ENCODE results near the gene ATXN2.

Gene ATXN2

DNA sequence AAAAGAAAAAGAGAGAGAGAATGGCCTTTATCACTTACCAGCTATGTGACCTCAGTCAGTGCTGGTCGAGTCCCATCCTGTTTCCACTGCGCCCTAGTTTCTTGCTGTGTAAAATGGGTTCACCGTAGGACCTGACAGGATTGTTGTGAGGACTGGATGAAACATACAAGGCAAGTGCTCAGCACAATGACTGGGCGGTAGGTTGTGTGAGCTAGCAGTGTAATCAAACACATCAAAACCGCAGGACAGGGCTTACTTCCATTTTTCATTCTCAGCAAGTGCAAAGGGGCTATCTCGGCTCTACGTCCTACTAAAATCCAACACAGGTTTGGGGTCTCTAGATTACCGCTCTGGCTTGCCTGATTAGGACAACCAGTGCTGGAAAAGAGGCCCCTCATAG, 36.4 kb upstream of the ATXN2 start:
- TF ChIP-seq, protein P1, sequence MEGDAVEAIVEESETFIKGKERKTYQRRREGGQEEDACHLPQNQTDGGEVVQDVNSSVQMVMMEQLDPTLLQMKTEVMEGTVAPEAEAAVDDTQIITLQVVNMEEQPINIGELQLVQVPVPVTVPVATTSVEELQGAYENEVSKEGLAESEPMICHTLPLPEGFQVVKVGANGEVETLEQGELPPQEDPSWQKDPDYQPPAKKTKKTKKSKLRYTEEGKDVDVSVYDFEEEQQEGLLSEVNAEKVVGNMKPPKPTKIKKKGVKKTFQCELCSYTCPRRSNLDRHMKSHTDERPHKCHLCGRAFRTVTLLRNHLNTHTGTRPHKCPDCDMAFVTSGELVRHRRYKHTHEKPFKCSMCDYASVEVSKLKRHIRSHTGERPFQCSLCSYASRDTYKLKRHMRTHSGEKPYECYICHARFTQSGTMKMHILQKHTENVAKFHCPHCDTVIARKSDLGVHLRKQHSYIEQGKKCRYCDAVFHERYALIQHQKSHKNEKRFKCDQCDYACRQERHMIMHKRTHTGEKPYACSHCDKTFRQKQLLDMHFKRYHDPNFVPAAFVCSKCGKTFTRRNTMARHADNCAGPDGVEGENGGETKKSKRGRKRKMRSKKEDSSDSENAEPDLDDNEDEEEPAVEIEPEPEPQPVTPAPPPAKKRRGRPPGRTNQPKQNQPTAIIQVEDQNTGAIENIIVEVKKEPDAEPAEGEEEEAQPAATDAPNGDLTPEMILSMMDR (IDR thresholded peaks at IDR 0.05) = no peak

DNA sequence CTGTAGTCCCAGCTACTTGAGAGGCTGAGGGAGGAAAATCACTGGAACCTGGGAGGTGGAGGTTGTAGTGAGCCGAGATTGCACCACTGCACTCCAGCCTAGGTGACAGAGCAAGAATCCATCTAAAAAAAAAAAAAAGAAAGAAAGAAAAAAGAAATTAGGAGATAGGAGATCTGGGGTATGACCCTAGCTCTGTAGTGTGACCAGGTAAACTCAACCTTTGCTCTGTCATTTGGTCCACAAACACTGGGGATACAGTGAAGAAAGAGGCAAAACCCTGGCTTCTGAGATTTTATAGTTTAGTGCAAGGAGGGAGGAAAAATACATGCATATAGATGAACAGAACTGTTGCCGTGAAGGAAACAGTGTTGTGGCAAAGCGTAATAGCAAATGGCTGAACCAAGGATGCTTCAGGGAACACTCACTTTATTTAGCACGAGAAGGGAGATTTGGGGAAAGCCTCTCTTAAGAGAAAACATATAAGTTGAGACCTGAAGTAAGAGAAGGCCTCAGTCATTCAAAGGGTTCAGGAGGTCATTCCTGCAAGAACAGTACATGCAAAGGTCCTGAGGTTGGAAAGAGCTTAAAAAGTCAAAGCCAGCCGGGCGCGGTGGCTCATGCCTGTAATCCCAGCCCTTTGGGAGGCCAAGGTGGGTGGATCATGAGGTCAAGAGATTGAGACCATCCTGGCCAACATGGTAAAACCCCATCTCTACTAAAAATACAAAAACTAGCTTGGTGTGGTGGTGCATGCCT, 29.6 kb upstream of the ATXN2 start:
- TF ChIP-seq, protein P1 (IDR thresholded peaks at IDR 0.05) = no peak

DNA sequence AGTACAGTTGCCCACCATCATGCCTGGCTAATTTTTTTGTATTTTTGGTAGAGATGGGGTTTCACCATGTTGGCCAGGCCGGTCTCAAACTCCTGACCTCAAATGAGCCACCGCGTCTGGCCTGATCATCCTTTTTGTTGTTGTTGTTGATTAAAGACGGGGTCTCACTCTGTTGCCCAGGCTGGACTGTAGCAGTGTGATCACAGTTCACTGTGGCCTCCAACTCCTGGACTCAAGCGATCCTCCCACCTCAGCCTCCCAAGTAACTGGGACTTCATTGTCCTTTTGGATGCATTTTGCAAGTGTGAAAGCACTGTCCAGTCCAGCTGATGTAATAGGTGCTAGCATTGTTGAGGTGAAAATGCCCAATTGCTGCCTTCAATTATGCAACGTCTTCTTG, 27.1 kb upstream of the ATXN2 start:
- TF ChIP-seq, protein P1 (IDR thresholded peaks at IDR 0.05) = no peak

DNA sequence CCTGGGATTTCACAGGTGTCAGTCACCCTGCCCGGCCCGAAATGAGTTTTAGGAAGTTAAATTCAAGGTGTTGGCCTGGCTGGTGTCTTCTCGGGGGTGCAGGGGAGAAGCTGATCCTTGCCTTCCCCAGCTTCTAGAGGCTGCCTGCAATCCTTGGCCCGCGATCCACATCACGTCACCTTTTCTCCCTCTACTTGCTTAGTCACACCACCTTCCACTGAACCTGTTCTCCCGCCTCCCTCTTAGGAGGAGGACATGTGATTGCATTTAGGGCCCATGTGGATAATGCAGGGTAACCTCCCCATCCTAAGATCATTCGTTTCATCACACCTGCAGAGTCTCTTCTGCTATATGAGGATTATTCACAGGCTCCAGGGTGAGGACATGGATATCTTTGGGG, 25.4 kb upstream of the ATXN2 start:
- TF ChIP-seq, protein P1 (IDR thresholded peaks at IDR 0.05) = no peak

DNA sequence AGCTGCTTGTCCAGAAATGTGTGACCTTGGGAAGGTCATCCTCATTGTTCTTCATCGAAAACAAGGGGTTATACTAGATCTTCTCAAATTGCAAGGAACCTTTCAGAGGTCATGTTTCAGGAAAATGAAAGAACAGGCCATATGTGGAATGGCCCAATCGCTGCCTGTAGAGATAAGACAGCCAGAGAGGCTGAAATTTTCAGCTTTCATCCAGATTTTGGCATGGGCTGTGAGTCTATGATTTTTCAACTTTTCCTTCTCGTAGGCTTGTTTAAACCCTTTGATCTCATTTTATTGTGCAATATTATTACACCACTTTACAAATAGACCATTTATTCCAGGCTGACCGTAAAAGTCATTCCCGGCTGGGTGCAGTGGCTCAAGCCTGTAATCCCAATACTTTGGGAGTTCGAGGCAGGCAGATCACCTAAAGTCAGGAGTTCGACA, 17.1 kb upstream of the ATXN2 start:
- TF ChIP-seq, protein P1 (IDR thresholded peaks at IDR 0.05) = no peak

DNA sequence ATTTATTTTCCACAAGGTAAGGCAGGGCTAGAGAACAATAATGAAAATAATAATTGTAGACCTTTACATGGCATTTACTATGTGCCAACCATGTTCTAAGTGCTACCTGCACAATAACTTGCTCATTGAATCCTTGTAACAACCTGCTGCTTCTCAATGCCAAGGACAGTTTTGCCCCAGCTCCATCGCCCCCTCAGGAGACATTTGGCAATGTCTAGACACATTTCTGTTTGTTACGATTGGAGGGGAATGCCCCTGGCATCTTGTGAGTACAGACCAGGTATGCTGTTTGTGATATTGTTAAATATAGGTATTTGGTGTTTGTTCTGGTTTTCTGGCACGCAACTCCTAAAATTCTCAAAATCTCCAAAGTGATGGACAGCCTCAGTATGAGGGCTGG, 8.1 kb upstream of the ATXN2 start:
- TF ChIP-seq, protein P1 (IDR thresholded peaks at IDR 0.05) = no peak

DNA sequence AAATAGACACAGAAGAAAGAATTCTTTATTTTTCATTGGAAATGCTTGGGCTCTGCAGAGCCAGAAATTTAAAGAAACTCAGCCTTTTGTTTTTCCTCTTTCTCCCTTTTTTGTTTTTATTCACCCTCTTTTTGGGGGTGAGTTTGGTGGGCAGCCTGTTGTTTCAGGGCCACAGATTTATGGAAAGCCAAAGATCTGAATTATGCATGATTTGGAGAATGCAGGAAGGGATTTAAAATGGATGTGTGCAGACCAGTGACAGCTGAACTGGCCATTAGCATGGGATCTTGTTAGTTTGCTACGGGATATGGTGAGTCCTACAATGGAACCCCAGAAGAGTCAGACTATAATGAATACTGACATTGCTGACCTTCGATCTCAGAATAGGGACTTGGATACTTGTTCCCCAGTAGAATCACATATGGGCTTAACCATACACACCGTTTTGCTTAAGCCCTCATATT, 7.7 kb upstream of the ATXN2 start:
- TF ChIP-seq, protein P1 (IDR thresholded peaks at IDR 0.05) = no peak
